Measurements from ENCODE around the gene ITIH5.

GRCh38 chr10:7596356-7596755 is 70.4 kb downstream of the ITIH5 start:
- TF ChIP-seq PML (IDR thresholded peaks at IDR 0.05; ENCODE audit: low read length) (no peak), SMARCA4 (IDR thresholded peaks at IDR 0.05) (no peak), ZBTB33 (CRISPR knock-in tag; IDR thresholded peaks at IDR 0.05) (no peak), EP300 (IDR thresholded peaks at IDR 0.05; ENCODE audit: low read length) (no peak), CTCF (IDR thresholded peaks at IDR 0.05 in 2 of 3, conservative IDR thresholded peaks at IDR 0.05 in 1 of 3; ENCODE audit: insufficient read depth in 2 of 3, low read depth in 1 of 3, low read length in 3 of 3) (no peak), ATF1 (CRISPR knock-in tag; IDR thresholded peaks at IDR 0.05) (no peak), ATF1 (tag; IDR thresholded peaks at IDR 0.05) (no peak), GTF3C2 (IDR thresholded peaks at IDR 0.05; ENCODE audit: borderline replicate concordance, extremely low read depth, insufficient read length) (no peak), POLR3A (IDR thresholded peaks at IDR 0.05; ENCODE audit: borderline replicate concordance, extremely low read depth, insufficient read depth, insufficient read length) (no peak), HMG20A (CRISPR knock-in tag; conservative IDR thresholded peaks at IDR 0.05) (no peak)
